Small intestine (tissue), 7 donors: ENCODE results near the gene RNF182. TPM values are rescaled to one million over a fixed set of nuclear protein-coding genes. Genes with fewer than 3 reads are reported as not detected.
A peak's percentile ranks its signal among the peaks of the same experiment; 100 is the strongest.

Experiments
- DNase-seq, 2 donors: peaks; one replicate each; pipeline versions ENCODE4 v3.0.0 to v3.0.0-alpha.2; 2013
- FAIRE-seq: peaks from 2 replicates; lab custom pipeline; 2012; peaks lifted over from hg19 to GRCh38; lab: Jason Lieb, UNC
- H3K27ac ChIP-seq, 3 donors: one replicate each; pipeline ENCODE4 v1.5.1; 2013; ENCODE audit warnings: low read length in 2 of 3, mild to moderate bottlenecking in 2 of 3, control low read depth in 1 of 3, inconsistent platforms in 1 of 3, low read depth in 1 of 3, moderate library complexity in 1 of 3
- H3K27me3 ChIP-seq, 3 donors: one replicate each; pipeline ENCODE4 v1.6.1; 2013; ENCODE audit warnings: low read length in 3 of 3, inconsistent platforms in 1 of 3; ENCODE audit not compliant: control insufficient read depth in 3 of 3, insufficient read depth in 3 of 3
- H3K36me3 ChIP-seq, 3 donors: one replicate each; pipeline ENCODE4 v1.6.1; 2013; ENCODE audit warnings: low read length in 3 of 3, inconsistent platforms in 1 of 3, low read depth in 1 of 3, mild to moderate bottlenecking in 1 of 3, moderate library complexity in 1 of 3; ENCODE audit not compliant: control insufficient read depth in 3 of 3, insufficient read depth in 2 of 3
- H3K4me1 ChIP-seq, 3 donors: one replicate each; pipeline ENCODE4 v1.6.1; 2013; ENCODE audit warnings: low read length in 2 of 3, inconsistent platforms in 1 of 3, low read depth in 1 of 3, mild to moderate bottlenecking in 1 of 3, moderate library complexity in 1 of 3; ENCODE audit not compliant: control insufficient read depth in 3 of 3, insufficient read depth in 2 of 3
- H3K4me3 ChIP-seq, 3 donors: one replicate each; pipeline ENCODE4 v1.5.1; 2013; ENCODE audit warnings: low read length in 3 of 3, control low read depth in 1 of 3, inconsistent platforms in 1 of 3, low read depth in 1 of 3, mild to moderate bottlenecking in 1 of 3, moderate library complexity in 1 of 3
- H3K9me3 ChIP-seq, 2 donors: one replicate each; pipeline ENCODE4 v1.6.1; 2013; ENCODE audit warnings: low read depth in 1 of 2, low read length in 1 of 2; ENCODE audit not compliant: control insufficient read depth in 2 of 2, insufficient read depth in 1 of 2
- WGBS, 3 donors: extraction: QIAGEN DNeasy Blood & Tissue Kit; methylation state at CpG; one replicate each; pipeline ENCODE4 v1.1.7; 2013; 5-methylcytosine and 5-hydroxymethylcytosine counted together
- polyA plus RNA-seq, 4 donors: library from polyadenylated mRNA; stranded (reverse) in 3 of 4; unstranded in 1 of 4; fragments of 200-250 nt in 3 of 4; fragments of 120-200 nt in 1 of 4; gene quantifications; one replicate each; pipeline versions ENCODE4 v1.2.1 to v1.2.3, GENCODE V29; 2013
- donor health status: healthy with polysubstance abuse.
- donor health status: control.
- donor health status: control.
- donor health status: Bipolar disorder and iron deficiency.
- donor health status: healthy.

RNF182 gene
- polyA plus RNA-seq, 4 donors = 0.86 to 1.1 TPM; not detected in 2

GRCh38 chr6:13922750-13923149, 2.0 kb upstream of the RNF182 start:
- Histone ChIP-seq H3K36me3 (no peaks in the 10 kb centered on the region), H3K4me3 (no peak overlapping the region), H3K27me3 (peaks cover 0 to 28% (median 12%) of the 10 kb centered on the region in 3 donors), H3K9me3 (peaks cover 0 to 6% of the 10 kb centered on the region in 2 donors), H3K27ac (no peak overlapping the region), H3K4me1 (peaks cover 0 to 11% (median 0%) of the 10 kb centered on the region in 3 donors)
- 80 to 85% (median 85%) methylated on average over 3 of the region's 3 CpGs for WGBS, 3 donors
- FAIRE-seq (no peak), DNase-seq (no peak)

GRCh38 chr6:13923527-13924145, 1.1 kb upstream of the RNF182 start:
- WGBS, 3 donors = 47 to 48% (median 47%) methylated on average over 5 of the region's 5 CpGs
- DNase-seq (no peak), FAIRE-seq (no peak)
- Histone ChIP-seq H3K4me3 (no peak overlapping the region), H3K4me1 (peaks cover 0 to 2% (median 0%) of the 10 kb centered on the region in 3 donors), H3K9me3 (peaks cover 0 to 6% of the 10 kb centered on the region in 2 donors), H3K27ac (no peak overlapping the region), H3K27me3 (peaks cover 0 to 30% (median 14%) of the 10 kb centered on the region in 3 donors), H3K36me3 (no peaks in the 10 kb centered on the region)

GRCh38 chr6:13924146-13924948, 405 bp upstream of the RNF182 start:
- Histone ChIP-seq H3K27me3 (peaks cover 0 to 30% (median 16%) of the 10 kb centered on the region in 3 donors), H3K4me1 (no peaks in the 10 kb centered on the region), H3K4me3 (peak overlapping the region in 2 of 3 donors; percentile 39 to 63), H3K9me3 (peaks cover 0 to 6% of the 10 kb centered on the region in 2 donors), H3K36me3 (no peaks in the 10 kb centered on the region), H3K27ac (no peak overlapping the region)
- FAIRE-seq (no peak), DNase-seq (peak in 1 of 2 donors; percentile 69)
- 4 to 6% (median 4%) methylated on average over 28 to 37 of the region's 37 CpGs for WGBS, 3 donors

DNA sequence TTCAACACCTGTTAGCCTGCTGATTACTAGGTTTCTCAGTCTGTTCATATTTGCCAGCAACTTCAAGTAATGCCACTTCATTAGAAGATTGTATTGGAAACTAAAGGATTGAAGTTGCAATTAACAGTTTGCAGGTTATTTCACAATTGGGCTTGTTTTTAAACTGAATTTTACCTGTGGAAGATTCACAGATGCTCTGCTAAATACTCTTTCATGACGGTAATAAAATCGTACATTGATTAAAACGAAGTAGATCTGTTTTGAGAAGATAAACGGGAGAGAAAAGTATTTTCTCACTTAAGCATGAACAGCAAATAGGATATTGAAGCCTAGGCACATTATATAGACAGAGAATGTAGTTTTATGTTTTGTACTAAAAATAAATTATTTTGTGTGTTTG, 1.6 kb downstream of the RNF182 start:
- Histone ChIP-seq H3K27ac (no peak overlapping the region), H3K36me3 (no peaks in the 10 kb centered on the region), H3K4me1 (no peaks in the 10 kb centered on the region), H3K27me3 (peaks cover 0 to 33% (median 18%) of the 10 kb centered on the region in 3 donors), H3K4me3 (no peak overlapping the region), H3K9me3 (peaks cover 0 to 6% of the 10 kb centered on the region in 2 donors)
- FAIRE-seq (no peak), DNase-seq (no peak)
- 57 to 74% (median 72%) methylated on average over 4 of the region's 4 CpGs for WGBS, 3 donors

DNA sequence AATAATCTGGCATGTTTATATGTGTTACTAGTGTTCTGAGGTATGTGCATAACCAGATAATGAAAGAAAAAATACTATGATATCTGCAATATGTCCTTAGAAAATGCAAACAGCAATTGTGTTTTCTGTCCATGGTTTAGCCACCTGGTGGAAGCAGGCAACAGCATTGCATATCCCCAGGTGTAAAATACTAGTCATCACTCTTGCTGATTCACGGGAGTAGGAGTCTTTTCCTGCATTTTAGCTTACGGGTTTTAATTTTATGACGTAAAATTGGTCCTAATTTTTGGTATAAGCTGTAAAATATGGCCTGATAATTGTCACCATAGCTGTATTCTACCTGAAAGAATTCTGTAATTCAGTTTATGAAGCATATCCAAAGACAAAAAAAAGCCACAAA, 2.5 kb downstream of the RNF182 start:
- 84 to 89% (median 87%) methylated on average over 3 of the region's 3 CpGs for WGBS, 3 donors
- no peak for FAIRE-seq
- Histone ChIP-seq H3K27ac (no peak overlapping the region), H3K36me3 (no peaks in the 10 kb centered on the region), H3K4me1 (no peaks in the 10 kb centered on the region), H3K27me3 (peaks cover 0 to 33% (median 22%) of the 10 kb centered on the region in 3 donors), H3K4me3 (no peak overlapping the region), H3K9me3 (peaks cover 0 to 10% of the 10 kb centered on the region in 2 donors)
- DNase-seq = no peak

GRCh38 chr6:13929196-13929595, 4.4 kb downstream of the RNF182 start:
- peaks cover 0 to 10% of the 10 kb centered on the region in 2 donors for H3K9me3 ChIP-seq
- peaks cover 0 to 28% (median 20%) of the 10 kb centered on the region in 3 donors for H3K27me3 ChIP-seq
- H3K27ac ChIP-seq = no peak overlapping the region
- FAIRE-seq = no peak
- H3K4me1 ChIP-seq = no peaks in the 10 kb centered on the region
- no peak for DNase-seq
- no peak overlapping the region for H3K4me3 ChIP-seq
- no peaks in the 10 kb centered on the region for H3K36me3 ChIP-seq

DNA sequence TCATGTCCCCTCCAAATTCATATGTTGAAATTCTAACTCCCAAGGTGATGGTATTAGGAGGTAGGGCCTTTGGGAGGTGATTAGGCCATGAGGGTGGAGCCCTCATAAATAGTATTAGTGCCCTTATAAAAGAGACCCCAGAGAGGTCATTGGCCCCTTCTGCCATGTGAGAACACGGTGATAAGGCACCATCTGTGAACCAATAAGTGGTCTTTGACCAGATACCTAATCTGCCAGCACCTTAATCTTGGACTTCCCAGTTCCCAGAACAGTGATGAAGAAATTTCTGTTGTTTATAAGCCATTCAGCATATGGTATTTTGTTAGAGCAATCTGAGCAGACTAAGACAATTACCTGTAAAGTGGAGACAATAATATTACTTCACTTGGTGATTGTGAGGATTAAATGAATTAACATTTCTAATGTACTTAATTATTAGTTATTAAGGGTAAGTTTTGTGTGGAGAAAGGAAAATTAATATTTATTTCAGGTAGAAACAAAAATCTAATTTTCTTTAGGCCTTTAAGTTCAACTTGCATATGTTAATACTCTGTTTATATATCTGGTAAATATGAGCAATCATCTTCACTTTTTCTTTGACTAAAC, 7.1 kb downstream of the RNF182 start:
- DNase-seq (no peak), FAIRE-seq (no peak)
- Histone ChIP-seq H3K4me3 (no peak overlapping the region), H3K27ac (no peak overlapping the region), H3K27me3 (peaks cover 0 to 14% (median 12%) of the 10 kb centered on the region in 3 donors), H3K36me3 (no peaks in the 10 kb centered on the region), H3K9me3 (peaks cover 0 to 7% of the 10 kb centered on the region in 2 donors), H3K4me1 (no peaks in the 10 kb centered on the region)
- WGBS, 3 donors = 30 to 57% (median 42%) methylated on average over 1 of the region's 1 CpG

DNA sequence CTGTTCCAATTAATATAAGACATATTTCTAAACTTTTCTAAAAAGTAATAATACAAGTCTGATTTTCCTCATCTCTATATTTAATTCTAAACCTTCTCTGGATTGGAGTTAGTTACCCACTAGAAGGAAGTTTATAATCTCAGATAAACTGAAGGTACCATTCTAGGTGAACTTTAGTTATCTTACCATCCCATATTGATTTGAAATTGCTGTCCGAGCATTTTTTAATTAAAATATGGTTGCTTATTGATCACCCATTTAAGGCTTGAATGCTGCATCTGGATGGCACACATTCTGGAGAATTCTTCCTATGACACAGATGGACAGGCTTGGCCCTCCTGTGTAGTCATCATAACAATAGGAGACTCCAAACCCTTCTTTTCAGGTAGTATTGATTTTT, 8.0 kb downstream of the RNF182 start:
- H3K27ac ChIP-seq = no peak overlapping the region
- DNase-seq = no peak
- no peaks in the 10 kb centered on the region for H3K36me3 ChIP-seq
- no peak overlapping the region for H3K4me3 ChIP-seq
- WGBS, 3 donors = 93 to 94% (median 93%) methylated on average over 1 of the region's 1 CpG
- peaks cover 0 to 4% of the 10 kb centered on the region in 2 donors for H3K9me3 ChIP-seq
- no peaks in the 10 kb centered on the region for H3K4me1 ChIP-seq
- peaks cover 0 to 10% (median 7%) of the 10 kb centered on the region in 3 donors for H3K27me3 ChIP-seq
- FAIRE-seq = no peak
